Measurements from ENCODE around the gene RBM28.

DNA sequence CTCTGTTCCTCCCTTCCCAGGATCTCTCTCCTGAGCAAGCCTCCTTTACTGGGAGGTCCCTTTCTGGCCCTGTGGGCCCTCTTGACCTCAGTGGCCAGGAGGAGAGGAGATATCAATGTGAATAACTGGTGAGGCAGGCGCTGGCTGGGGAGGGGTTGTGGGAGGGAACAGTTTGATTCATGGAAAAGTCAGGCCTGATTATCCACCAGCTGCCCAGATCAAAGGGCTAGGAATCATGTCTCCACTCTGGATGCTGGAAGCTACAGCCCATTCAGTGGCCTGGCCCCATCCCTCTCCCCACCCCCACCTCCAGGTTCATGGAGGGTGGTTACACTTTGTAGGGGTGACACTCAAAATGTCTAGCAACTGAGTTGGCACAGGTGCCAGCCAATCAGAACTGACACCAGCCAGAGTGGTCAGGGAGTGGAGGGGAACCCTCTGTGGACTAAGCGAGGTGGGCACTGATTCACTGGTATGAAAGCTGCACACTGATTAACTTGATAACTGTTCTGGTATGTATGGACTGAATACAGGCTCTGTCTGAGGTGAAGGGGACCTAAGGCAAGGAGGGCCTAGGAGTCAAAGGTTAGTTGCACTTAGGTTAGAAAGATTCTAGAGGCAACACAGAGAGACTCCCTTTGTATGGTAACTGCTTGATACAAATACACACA lies 13.0 kb upstream of the RBM28 start:
- TF ChIP-seq, protein P1, sequence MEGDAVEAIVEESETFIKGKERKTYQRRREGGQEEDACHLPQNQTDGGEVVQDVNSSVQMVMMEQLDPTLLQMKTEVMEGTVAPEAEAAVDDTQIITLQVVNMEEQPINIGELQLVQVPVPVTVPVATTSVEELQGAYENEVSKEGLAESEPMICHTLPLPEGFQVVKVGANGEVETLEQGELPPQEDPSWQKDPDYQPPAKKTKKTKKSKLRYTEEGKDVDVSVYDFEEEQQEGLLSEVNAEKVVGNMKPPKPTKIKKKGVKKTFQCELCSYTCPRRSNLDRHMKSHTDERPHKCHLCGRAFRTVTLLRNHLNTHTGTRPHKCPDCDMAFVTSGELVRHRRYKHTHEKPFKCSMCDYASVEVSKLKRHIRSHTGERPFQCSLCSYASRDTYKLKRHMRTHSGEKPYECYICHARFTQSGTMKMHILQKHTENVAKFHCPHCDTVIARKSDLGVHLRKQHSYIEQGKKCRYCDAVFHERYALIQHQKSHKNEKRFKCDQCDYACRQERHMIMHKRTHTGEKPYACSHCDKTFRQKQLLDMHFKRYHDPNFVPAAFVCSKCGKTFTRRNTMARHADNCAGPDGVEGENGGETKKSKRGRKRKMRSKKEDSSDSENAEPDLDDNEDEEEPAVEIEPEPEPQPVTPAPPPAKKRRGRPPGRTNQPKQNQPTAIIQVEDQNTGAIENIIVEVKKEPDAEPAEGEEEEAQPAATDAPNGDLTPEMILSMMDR (IDR thresholded peaks at IDR 0.05): no peak
- TF ChIP-seq POLR2A (IDR thresholded peaks at IDR 0.05): no peak
